ENCODE results near the gene PSMC3.

Gene PSMC3

DNA sequence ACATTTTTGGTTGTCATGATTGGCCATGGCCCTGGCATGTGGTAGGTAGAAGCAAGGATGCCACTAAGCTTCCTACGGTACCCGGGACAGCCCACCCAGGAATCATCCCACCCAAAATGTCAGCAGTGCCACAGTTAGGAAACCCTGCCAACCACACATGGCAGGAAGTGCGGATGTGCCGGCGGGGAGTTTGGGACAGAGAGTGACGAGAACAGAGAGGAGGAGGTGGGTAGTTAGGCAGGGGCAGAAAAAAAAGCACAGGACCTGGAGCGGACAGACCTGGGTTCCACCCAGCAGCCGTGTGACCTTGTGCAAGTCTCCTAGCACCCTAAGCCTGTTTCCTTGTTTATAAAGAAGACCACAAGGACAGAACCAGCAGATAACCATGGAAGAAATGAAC, 51.2 kb downstream of the PSMC3 start:
- no peak for DNase-seq

DNA sequence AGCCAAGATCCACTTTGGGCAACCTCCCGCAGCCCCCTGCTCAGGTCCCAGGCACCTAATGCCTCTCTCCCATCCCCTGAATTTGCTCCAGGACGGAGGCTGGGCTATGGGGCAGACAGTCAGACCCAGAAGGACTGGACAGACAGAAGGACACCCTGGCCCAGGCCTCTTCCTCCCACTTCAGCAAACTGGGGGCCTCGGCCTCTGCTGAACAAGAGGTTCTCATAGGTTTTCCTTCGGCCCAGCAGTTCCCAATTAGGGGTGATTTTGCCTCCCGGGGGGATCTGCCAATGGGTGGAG, 51.6 kb downstream of the PSMC3 start:
- DNase-seq, result no peak

DNA sequence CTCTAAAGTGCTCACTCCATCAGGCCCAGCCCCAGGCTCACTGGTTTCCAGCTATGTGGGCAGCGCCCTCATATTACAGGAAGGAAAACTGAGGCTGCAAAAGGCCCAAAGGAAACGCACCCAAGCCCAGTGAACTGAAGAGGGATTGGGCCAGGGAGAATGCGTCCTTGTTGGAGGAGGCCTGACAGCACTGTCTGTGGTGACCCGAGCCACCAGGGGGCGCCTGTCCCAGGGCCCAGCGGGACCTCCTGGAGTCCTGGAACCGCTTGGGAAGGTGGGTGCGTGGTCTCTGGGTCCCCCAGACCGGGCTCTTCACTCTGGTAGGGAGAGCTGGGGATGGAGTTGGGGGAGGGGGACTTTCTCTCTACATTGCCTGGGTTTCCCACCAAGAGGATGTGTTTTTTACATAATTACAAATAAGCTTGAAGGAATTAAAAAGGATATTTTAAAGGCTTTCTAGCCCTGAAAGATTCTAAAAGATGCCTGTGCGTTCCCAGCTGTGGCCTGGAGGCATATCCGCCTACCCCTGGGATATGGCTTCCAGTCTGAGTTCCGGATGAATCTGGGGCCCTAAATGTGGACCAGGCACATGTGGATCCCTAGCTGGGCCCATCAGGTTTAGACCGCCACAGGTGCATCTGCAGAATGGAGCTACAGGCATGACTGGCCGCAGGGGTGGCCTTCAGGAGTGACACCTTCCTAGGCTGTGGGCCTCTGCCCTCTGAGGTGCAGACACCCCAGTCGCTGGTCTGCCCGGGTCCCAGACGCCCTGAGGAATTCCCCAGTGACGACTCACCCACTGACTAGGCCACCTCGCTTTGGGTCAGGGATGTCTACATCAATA, 52.1 kb downstream of the PSMC3 start:
- peak; percentile 21 to 75 (median 68) for DNase-seq

DNA sequence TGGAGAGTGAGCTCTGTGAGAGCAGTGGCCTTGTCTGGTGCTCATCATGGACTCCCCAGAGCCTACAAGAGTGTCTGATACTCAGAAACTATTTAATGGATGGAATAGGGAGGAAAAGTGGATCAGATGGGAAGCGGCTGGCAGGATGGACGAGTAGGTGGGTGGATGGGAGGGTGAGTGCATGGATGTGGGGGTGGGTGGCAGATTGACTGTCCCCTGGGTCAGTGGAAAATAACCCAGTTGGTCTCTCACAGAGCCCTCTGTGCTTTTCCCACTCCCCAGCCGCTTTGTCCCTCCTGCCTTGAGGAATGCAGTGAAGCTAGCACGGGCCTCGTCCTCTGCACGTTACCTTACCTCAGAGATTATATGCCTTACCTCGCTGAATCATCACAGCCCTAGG, 53.8 kb downstream of the PSMC3 start:
- DNase-seq, result no peak

DNA sequence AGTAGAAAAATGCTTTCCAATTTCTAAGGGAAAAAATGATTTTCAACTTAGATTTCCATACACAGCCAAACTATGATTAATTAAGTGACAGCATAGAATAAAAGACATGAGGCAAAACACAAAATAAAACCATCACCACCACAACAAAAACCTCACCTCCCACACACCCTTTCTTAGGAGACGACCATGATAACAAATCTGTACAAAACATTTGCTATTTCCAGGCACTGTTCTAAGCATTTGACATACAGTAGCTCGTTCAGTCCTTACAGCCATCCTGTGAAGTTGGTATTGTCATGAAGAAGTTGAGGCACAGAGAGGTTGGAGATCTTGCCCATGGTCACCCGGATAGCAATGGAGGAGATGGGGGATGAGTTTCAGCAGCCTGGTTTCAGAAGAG, 56.6 kb downstream of the PSMC3 start:
- no peak for DNase-seq
